ENCODE results near the gene BABAM2. TPM values are rescaled to one million over a fixed set of nuclear protein-coding genes. Genes with fewer than 3 reads are reported as not detected.

Gene BABAM2
- total and polyA plus RNA-seq, 2 of the 4 experiments (the other 2 are of a cell fraction), result 20.9 to 23.1 TPM

GRCh38 chr2:27887830-27888229 is 2.7 kb upstream of the BABAM2 start:
- ATAC-seq (ENCODE audit: low read depth) (no peak), DNase-seq (no peak)
- H4K20me1 ChIP-seq (ENCODE audit: insufficient read depth, low read length), result no peaks in the 10 kb centered on the region
- in situ Hi-C loops (cut with MboI; ENCODE audit: low sequenced_read_pairs), result no loop called here
- peaks cover 12 to 25% of the 10 kb centered on the region in 2 experiments; a peak in 3 of 4 replicates for H3K79me1 ChIP-seq (ENCODE audit: low read depth in 1 of 2, low read length in 2 of 2)
- no peak overlapping the region for H4K8ac ChIP-seq (ENCODE audit: low read depth in 2 of 2, low read length in 2 of 2)
- no peak overlapping the region for H3K14ac ChIP-seq (replicated peaks; ENCODE audit: low read depth, low read length)
- H2BK5ac ChIP-seq (ENCODE audit: low read depth, low read length, poor library complexity, severe bottlenecking), result peak overlapping the region; percentile 73
- H2AFZ ChIP-seq (replicated peaks; ENCODE audit: low read length, poor library complexity), result no peak overlapping the region
- ChIA-PET POLR2A (ENCODE audit: unreplicated experiment) (no interaction called here), CTCF (no interaction called here)
- dilution Hi-C loops (cut with HindIII; ENCODE audit: low sequenced_read_pairs, unreplicated experiment), result no loop called here
- BruUV-seq (replicated peaks), result no TSS peak
- no peak overlapping the region for H3K9ac ChIP-seq (ENCODE audit: low read depth, low read length)
- H4K5ac ChIP-seq (ENCODE audit: low read depth, low read length), result no peak overlapping the region
- no peak for TF ChIP-seq SMC3 (IDR thresholded peaks at IDR 0.05; ENCODE audit: low read depth, low read length)
- no peak for TF ChIP-seq CTCF (conservative IDR thresholded peaks at IDR 0.05; ENCODE audit: low read depth, low read length)
- no peak for TF ChIP-seq CHD1 (IDR thresholded peaks at IDR 0.05; ENCODE audit: low read depth, low read length)
- no peak for TF ChIP-seq MAZ (IDR thresholded peaks at IDR 0.05; ENCODE audit: borderline replicate concordance, low read depth, low read length)
- TF ChIP-seq MAFK (IDR thresholded peaks at IDR 0.05; ENCODE audit: low read depth, low read length), result no peak
- no peak for TF ChIP-seq USF2 (IDR thresholded peaks at IDR 0.05; ENCODE audit: low read depth, low read length)
- TF ChIP-seq ELK1 (IDR thresholded peaks at IDR 0.05; ENCODE audit: borderline replicate concordance, low read depth, low read length), result no peak
- TF ChIP-seq RCOR1 (IDR thresholded peaks at IDR 0.05; ENCODE audit: insufficient replicate concordance, low read length), result no peak
- no peak for TF ChIP-seq NFE2L2 (IDR thresholded peaks at IDR 0.05; ENCODE audit: low read depth, low read length)
- no peak overlapping the region for H3K4me3 ChIP-seq (ENCODE audit: insufficient read depth, low read depth, low read length)
- no peaks in the 10 kb centered on the region for H3K36me3 ChIP-seq (ENCODE audit: control insufficient read depth, insufficient read depth, low read length)
- no peak overlapping the region for H3K4me2 ChIP-seq (ENCODE audit: low read depth, low read length)
- H3K56ac ChIP-seq (ENCODE audit: extremely low read depth, insufficient read depth, low read length), result no peak overlapping the region
- no peak overlapping the region; the same call in 1 of the 2 replicates for H2AK5ac ChIP-seq (ENCODE audit: low read depth, low read length)
- no peak overlapping the region for H3K23ac ChIP-seq (ENCODE audit: low read depth, low read length)
- peaks cover 4% of the 10 kb centered on the region for H3K9me1 ChIP-seq (ENCODE audit: insufficient read depth, low read length)
- peak overlapping the region; percentile 63 for H2BK120ac ChIP-seq (ENCODE audit: low read depth, low read length)
- intact Hi-C loops (cut with micrococcal nuclease), result loop anchor here (2.0 to 5.0 kb wide), 3 partner anchors 17 to 126 kb away; no protein-coding TSS in a partner anchor
- no peaks in the 10 kb centered on the region for H3K9me3 ChIP-seq (ENCODE audit: control insufficient read depth, insufficient read depth, low read length)
- peaks cover 6% of the 10 kb centered on the region; the same call in 1 of the 2 replicates for H3K4me1 ChIP-seq (ENCODE audit: control insufficient read depth, insufficient read depth, low read length)
- peak overlapping the region; percentile 29; the same call in 1 of the 2 replicates for H3K4ac ChIP-seq (ENCODE audit: low read depth, low read length)
- no peak overlapping the region for H2AK9ac ChIP-seq (replicated peaks; ENCODE audit: low read depth, low read length, poor library complexity)
- H3K27ac ChIP-seq (ENCODE audit: insufficient read depth, low read length), result no peak overlapping the region
- H4K91ac ChIP-seq (ENCODE audit: insufficient read depth, low read depth, low read length), result no peak overlapping the region
- no peak overlapping the region; the same call in 1 of the 2 replicates for H2BK20ac ChIP-seq (ENCODE audit: low read depth, low read length)
- WGBS, 2 experiments (ENCODE audit: extremely low coverage in 2 of 2, insufficient read length in 1 of 2), result no CpG with 5 or more reads among the region's 3 CpGs
- no peaks in the 10 kb centered on the region for H3K27me3 ChIP-seq (ENCODE audit: control insufficient read depth, insufficient read depth, low read length)
- H3K18ac ChIP-seq (ENCODE audit: low read depth, low read length), result no peak overlapping the region
- H2BK15ac ChIP-seq (ENCODE audit: low read depth, low read length), result no peak overlapping the region
